Inflammatory macrophage treated with lipopolysaccharide for 4 hours (primary cell): ENCODE results near the gene SLIT3.
A peak's percentile ranks its signal among the peaks of the same experiment; 100 is the strongest.

ENCODE experiments used
- DNase-seq: peaks from one replicate; pipeline ENCODE4 v3.0.0-alpha.2; 2020

Gene SLIT3

GRCh38 chr5:169300468-169301385 lies at the start of gene SLIT3:
TSS of gene SLIT3 (minus strand) at chr5:169301139. CDS start at chr5:169300709, 430 bp downstream.
- no peak for DNase-seq

DNA sequence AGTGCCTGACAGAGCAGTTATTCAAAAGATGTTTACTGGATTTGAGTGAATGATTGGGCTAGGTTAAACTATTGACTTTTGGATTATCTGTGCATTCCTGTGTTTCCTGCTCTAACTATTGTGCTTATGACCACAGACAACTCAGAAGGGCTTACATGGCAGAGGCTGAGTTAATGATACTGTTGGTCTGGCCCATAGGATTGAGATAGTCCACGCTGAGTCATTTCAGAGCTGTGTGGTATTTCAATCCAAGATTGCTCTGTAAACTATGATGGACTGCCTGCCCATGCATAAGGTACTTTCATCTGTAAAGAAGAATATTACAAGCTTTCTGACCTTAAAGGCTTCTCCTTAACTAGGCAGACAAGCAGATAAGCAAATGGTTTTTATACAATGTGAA lies 49.1 kb upstream of the SLIT3 start:
- DNase-seq = no peak

GRCh38 chr5:169347786-169348185 lies 46.8 kb upstream of the SLIT3 start:
- no peak for DNase-seq

DNA sequence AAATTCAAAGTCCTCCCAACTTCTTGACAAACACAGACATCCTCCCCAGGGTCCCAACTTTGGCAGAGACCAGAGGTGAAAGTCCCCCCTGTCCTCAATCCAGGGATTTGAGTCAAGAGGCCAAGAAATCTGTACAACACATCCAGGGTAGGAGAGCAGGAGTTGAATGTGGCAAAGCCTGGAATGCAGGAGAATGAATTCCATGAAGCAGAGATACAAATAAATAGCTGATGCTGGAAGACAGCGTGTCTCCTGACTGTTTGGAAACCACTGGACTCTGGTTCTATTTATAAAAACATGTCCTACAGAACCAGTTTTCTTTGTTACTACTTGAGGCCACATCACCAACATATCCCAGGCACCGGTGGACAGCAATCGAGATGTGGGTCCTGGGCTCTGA lies 43.7 kb upstream of the SLIT3 start:
- DNase-seq = no peak

- DNase-seq = no peak
These were observed 42.8 kb upstream of the SLIT3 start for GRCh38 chr5:169343766-169344165.

- DNase-seq = no peak
These were observed 40.6 kb upstream of the SLIT3 start for GRCh38 chr5:169341556-169341955.

DNA sequence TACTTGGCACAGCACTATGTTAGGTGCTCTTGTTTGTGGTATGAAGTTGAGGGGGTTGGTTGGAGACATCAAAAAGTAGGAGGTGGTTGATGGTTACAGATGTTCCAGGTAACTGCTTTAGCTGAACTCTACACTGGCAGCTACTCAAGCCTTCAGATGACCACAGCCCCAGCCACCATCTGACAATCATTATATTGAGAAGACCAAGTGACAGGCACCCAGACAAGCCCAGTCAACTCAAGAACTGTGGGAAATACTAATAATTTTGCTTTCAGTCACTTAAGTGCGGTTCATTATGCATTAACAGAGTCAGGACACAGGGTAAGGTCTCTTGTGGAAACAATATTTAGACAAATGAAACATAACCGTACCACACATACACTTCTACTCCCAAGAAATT lies 38.9 kb upstream of the SLIT3 start:
- DNase-seq = no peak

GRCh38 chr5:169336242-169336641 lies 35.3 kb upstream of the SLIT3 start:
- no peak for DNase-seq

DNA sequence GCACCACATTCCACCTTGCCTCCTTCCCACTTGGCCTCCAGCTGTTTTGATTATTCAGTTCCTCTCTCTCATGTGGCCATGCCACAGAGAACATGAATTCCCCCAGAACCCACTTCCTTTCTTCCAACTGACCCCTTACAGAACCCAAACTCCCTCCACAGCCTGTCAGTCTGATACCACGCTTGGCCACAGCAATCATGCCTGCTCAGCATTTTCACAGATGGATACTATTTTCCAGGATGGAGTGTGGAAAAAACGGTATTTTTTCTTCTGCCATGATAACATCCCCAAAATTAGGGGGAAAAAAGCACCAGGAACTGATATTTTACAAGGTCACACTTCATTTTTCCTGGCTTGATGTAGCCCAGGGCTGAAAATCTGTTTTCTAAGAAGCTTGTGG lies 34.9 kb upstream of the SLIT3 start:
- DNase-seq = no peak

GRCh38 chr5:169333518-169333917 lies 32.6 kb upstream of the SLIT3 start:
- DNase-seq = no peak

GRCh38 chr5:169331292-169331852 lies 30.4 kb upstream of the SLIT3 start:
- DNase-seq = peak; percentile 6

GRCh38 chr5:169328401-169328800 lies 27.5 kb upstream of the SLIT3 start:
- DNase-seq = no peak

DNA sequence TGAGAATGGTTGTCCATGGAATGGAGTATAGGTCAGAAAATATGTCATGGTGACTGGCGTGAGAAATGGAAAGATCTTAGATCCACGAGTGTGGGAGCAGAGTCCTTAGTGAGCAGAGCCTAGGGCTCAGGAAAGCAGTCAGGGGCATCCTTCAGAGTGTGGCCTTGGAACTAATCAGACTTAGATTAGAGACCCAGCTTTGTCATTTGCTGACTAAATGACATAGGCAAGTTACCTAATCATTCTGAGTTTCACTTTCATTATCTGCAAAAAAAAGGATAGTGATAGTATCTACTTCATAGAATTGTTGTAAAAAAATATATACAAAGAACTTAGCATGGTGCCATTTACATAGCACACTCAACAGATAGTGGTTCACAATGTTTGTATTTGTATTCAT lies 24.3 kb upstream of the SLIT3 start:
- DNase-seq = peak; percentile 33

DNA sequence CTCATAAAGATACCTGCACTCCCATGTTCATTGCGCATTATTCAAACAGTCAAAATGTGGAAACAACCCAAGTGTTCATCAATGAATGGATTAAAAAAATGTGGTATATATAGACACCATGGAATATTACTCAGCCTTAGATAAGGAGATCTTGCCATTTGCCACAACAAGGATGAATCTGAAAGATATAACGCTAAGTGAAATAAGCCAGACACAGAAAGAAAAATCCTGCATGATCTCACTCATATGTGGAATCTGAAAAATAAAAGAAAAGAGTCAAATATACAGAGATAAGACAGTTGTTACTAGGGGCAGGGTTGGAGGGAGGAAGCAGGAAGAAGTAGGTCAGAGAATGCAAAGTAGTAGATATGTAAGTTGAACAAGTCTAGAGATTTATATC lies 17.6 kb upstream of the SLIT3 start:
- DNase-seq = no peak

- DNase-seq = no peak
These were observed 6.7 kb upstream of the SLIT3 start for GRCh38 chr5:169307646-169308045.

GRCh38 chr5:169305366-169305765 lies 4.4 kb upstream of the SLIT3 start:
- DNase-seq = no peak

DNA sequence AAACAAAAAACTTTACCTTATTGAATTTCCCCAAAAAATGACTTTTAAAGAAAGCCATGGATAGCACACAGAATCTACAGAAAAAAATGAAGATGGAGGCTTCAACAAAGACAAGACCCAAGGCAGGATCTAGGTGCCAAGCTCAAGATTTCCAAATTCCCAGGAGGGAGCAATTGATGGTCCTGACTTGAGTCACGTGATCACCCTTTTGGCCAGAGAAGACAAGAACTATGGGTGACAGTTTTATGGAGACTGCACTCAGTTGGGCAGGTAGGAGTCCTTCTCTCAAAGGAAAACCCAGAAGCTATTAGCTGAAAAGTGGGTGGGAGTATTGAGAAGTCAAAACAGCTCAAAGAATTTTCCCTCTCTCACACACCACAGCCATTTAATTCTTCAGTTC lies 3.2 kb upstream of the SLIT3 start:
- DNase-seq = no peak

DNA sequence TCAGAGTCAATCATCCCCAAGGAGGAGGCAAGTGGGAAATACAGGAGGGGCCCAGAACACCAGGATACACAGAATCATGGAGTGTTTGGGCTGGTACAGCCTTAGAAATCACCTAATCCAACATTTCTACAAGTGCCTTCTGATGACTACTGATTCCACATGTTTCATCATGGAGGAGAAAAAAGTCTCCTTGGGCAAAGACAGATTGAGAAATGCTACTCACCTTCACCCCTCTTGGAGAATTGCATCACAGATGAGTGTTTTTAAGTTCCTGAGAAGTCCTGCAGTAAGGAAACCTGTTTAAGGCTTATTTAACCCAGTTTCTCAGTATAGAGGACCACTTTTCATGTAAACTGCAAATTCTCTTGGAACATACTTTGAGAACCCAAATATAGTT lies 2.2 kb upstream of the SLIT3 start:
- no peak for DNase-seq

- DNase-seq = peak; percentile 65
These were observed 1.7 kb upstream of the SLIT3 start for GRCh38 chr5:169302491-169303118.

DNA sequence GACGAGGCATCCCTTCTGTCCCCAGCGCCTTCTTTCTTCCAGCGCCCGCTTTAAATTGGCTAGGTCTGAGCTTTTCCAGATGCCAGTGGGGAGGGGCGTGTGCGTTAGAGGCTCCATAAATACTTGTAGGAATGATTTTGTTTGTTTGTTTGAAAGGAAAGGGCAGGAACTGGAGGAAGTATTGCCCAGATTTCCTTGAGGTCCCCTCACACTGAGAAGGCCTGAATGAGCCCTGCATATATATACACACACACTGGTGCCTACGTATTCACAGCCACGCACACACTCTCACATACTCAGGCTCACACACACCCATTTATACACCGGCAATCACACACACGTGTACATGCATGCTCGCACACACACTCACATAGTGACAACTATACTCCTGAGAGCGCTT lies 1.0 kb upstream of the SLIT3 start:
- DNase-seq = no peak

GRCh38 chr5:169301386-169301934 lies 521 bp upstream of the SLIT3 start:
- no peak for DNase-seq

DNA sequence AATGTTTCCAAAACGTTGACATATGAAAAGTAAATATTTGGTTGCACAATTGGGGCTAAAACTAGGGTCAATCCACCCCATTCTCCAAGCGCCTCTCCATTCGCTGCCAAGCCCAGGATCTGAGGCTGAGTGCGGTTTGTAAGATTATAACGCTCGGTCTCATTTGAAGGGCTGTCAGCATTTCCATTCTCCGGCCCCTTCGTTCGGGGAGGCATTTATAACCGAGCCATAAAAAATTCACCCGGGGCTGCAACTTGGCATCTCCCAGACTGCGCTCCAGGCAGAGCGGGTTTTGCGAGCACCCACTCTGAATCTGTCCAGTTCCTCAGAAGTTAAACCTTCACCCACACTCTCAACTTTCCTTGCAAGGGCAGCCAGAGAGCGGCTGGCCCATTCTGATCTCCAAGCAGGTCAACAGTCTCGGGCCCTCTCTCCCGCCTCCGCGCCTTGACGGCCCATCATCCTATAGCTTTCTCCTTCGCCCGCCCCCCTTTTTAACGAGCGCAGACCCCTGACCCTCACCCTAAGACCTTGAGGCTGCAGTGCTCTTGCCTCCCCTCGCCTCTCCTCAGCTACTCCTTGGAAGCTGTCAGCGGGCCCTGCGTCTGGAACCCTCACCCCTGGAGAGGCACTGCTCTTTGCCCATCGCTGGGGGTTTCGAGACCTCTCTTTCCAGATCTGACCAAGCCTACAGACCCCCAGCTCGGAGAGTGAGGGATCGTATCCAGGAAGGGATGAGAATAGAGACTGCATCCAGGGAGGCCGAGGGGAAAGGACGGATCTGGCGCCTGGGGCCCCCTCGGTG lies 1.1 kb downstream of the SLIT3 start:
- DNase-seq = no peak

DNA sequence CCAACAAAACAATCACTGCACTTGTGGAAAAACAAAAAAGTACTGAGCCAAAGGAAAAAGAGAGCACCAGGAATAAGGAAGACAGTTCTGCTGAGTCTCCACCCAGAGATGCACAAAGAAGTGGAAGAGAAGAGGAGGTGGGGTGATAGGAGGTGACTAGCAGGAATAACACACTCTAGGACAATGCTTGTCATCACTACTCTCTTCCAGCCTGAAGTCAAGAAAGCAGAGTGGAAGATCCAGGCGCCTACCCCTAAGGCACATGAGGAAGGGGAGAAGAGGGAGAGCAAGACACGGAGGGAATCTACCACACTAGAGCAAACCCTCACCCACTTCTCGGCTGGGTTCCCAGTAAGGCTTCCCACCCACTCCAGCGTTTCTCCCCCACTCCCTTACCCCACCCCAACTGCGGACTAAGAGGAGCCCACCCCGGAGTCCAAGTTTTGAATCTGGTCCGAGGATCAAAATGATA lies 1.7 kb downstream of the SLIT3 start:
- DNase-seq = no peak
